Measurements from ENCODE around the gene IKZF3. TPM values are rescaled to one million over a fixed set of nuclear protein-coding genes. Genes with fewer than 3 reads are reported as not detected.

IKZF3 gene
- total and polyA plus RNA-seq, 8 donors: 0.56 to 5.4 (median 1.1) TPM; not detected in 1

GRCh38 chr17:39845052-39845846 is 18.9 kb downstream of the IKZF3 start:
- WGBS, 5 donors: 66 to 72% (median 70%) methylated on average over 8 of the region's 8 CpGs
- no peak overlapping the region for H3K4me3 ChIP-seq
- H3K4me1 ChIP-seq: peaks cover 0 to 9% (median 0%) of the 10 kb centered on the region in 4 donors
- peaks cover 0 to 35% (median 0%) of the 10 kb centered on the region in 3 donors for H3K27me3 ChIP-seq
- TF ChIP-seq EP300 (IDR thresholded peaks at IDR 0.05) (no peak), POLR2A (IDR thresholded peaks at IDR 0.05) (no peak), CTCF (IDR thresholded peaks at IDR 0.05) (no peak), POLR2AphosphoS5 (IDR thresholded peaks at IDR 0.05) (no peak)
- H3K27ac ChIP-seq: no peak overlapping the region
- H3K9me3 ChIP-seq: no peaks in the 10 kb centered on the region
- no peaks in the 10 kb centered on the region for H3K36me3 ChIP-seq
- intact Hi-C loops (cut with DNase I; ENCODE audit: low total_unique reads): no loop called here
- no peak for DNase-seq

- DNase-seq: no peak
- H3K4me3 ChIP-seq: no peak overlapping the region
- TF ChIP-seq POLR2A (IDR thresholded peaks at IDR 0.05) (no peak), POLR2AphosphoS5 (IDR thresholded peaks at IDR 0.05) (no peak), CTCF (IDR thresholded peaks at IDR 0.05) (no peak), EP300 (IDR thresholded peaks at IDR 0.05) (no peak)
- intact Hi-C loops (cut with DNase I; ENCODE audit: low total_unique reads): no loop called here
- WGBS, 5 donors: 69 to 92% (median 76%) methylated on average over 2 of the region's 2 CpGs
- no peaks in the 10 kb centered on the region for H3K36me3 ChIP-seq
- no peaks in the 10 kb centered on the region for H3K4me1 ChIP-seq
- peaks cover 0 to 21% (median 19%) of the 10 kb centered on the region in 4 donors for H3K9me3 ChIP-seq
- no peak overlapping the region for H3K27ac ChIP-seq
- H3K27me3 ChIP-seq: peaks cover 0 to 35% (median 0%) of the 10 kb centered on the region in 3 donors
These were observed 22.9 kb downstream of the IKZF3 start for GRCh38 chr17:39841134-39841683.

- intact Hi-C loops (cut with DNase I; ENCODE audit: low total_unique reads): no loop called here
These were observed 25.3 kb downstream of the IKZF3 start for GRCh38 chr17:39838784-39839183.

GRCh38 chr17:39838057-39838456 is 26.1 kb downstream of the IKZF3 start:
- H3K36me3 ChIP-seq: no peaks in the 10 kb centered on the region
- intact Hi-C loops (cut with DNase I; ENCODE audit: low total_unique reads): no loop called here
- DNase-seq: no peak
- H3K9me3 ChIP-seq: peaks cover 0 to 22% (median 20%) of the 10 kb centered on the region in 4 donors
- no peak overlapping the region for H3K27ac ChIP-seq
- H3K4me3 ChIP-seq: no peak overlapping the region
- H3K27me3 ChIP-seq: peaks cover 0 to 23% (median 0%) of the 10 kb centered on the region in 3 donors
- 71 to 92% (median 87%) methylated on average over 1 of the region's 1 CpG for WGBS, 5 donors
- H3K4me1 ChIP-seq: no peaks in the 10 kb centered on the region
- TF ChIP-seq EP300 (IDR thresholded peaks at IDR 0.05) (no peak), POLR2A (IDR thresholded peaks at IDR 0.05) (no peak), CTCF (IDR thresholded peaks at IDR 0.05) (no peak), POLR2AphosphoS5 (IDR thresholded peaks at IDR 0.05) (no peak)

More at GRCh38 chr17:39838784-39839183, 25.3 kb downstream of the IKZF3 start:
- Histone ChIP-seq H3K4me3 (no peak overlapping the region), H3K36me3 (no peaks in the 10 kb centered on the region), H3K4me1 (no peaks in the 10 kb centered on the region), H3K27ac (no peak overlapping the region), H3K9me3 (peaks cover 0 to 22% (median 20%) of the 10 kb centered on the region in 4 donors), H3K27me3 (peaks cover 0 to 28% (median 0%) of the 10 kb centered on the region in 3 donors)
- WGBS, 5 donors: 73 to 96% (median 89%) methylated on average over 1 of the region's 1 CpG
- DNase-seq: no peak
- TF ChIP-seq CTCF (IDR thresholded peaks at IDR 0.05) (no peak), POLR2AphosphoS5 (IDR thresholded peaks at IDR 0.05) (no peak), EP300 (IDR thresholded peaks at IDR 0.05) (no peak)

All from stomach (tissue), 9 donors.